COLO829 (cell line): ENCODE results near the gene TTC24.
A peak's percentile ranks its signal among the peaks of the same experiment; 100 is the strongest.
"Not testable (repeated sequence)": the region's sequence is repeated elsewhere in the genome, so short reads cannot be mapped to it uniquely, and the experiment has no call there.

ENCODE experiments used
- DNase-seq: peaks from one replicate; pipeline ENCODE4 v3.0.0; 2012; ENCODE audit warnings: low spot score

The TTC24 gene

DNA sequence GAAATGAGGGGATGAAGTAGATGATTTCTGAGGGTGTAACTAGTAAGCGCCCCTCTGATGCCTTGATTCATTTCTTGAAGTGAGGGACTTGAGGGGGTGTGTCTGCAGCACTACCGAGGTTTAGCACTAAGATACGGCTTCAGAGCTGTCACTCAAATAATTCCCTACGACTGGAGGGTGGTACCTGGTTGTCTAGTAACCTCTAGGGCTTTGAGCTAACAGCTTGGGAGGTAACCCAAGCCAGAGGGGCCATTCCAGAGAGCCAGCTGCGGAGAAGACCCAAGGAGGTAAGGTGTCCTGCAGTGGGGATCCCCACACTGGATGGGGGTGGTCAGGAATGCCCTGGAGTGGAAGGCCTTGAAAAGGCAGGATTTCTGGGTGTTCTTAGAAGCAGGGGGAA, at the start of gene TTC24:
TTC24 (plus strand) TSS at position 252 of the 400 bp plus-strand sequence. CDS start 1,642 bp downstream, outside the sequence.
- DNase-seq, result no peak

DNA sequence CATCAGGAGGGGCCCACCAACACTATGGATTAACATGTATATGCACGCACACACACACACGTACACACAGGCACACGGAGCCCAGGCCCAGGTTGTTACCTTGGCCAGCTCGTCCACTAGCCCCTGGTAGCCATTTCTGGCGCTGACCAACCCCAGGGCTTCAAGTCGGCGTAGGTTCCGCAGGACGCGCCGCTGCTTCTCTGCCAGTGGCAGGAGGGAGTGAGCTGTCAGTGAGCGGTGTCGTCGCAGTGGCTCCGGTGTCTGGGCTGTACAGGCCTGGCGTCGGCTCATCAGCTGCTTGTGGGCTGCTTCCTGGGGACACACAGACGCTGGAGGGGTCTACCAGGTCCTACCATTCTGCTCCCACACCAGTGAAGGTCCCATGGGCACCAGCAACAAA, 49.5 kb upstream of the TTC24 start:
- DNase-seq, result no peak

DNA sequence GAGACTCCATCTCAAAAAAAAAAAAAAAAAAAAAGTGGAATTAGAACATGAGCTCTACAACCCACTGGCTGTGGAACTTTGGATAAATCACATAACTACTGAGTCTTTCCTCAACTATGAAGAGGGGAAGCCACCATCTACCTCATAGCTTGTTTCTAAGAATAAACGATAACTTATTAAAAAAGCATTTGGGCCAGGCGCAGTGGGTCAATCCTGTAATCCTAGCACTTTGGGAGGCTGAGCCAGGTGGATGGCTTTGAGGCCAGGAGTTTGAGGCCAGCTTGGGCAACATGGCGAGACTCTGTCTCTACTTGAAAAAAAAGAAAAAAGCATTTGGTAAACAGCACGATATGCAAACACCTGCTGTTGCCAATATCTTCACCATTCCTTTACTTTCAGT, 47.1 kb upstream of the TTC24 start:
- DNase-seq, result no peak

DNA sequence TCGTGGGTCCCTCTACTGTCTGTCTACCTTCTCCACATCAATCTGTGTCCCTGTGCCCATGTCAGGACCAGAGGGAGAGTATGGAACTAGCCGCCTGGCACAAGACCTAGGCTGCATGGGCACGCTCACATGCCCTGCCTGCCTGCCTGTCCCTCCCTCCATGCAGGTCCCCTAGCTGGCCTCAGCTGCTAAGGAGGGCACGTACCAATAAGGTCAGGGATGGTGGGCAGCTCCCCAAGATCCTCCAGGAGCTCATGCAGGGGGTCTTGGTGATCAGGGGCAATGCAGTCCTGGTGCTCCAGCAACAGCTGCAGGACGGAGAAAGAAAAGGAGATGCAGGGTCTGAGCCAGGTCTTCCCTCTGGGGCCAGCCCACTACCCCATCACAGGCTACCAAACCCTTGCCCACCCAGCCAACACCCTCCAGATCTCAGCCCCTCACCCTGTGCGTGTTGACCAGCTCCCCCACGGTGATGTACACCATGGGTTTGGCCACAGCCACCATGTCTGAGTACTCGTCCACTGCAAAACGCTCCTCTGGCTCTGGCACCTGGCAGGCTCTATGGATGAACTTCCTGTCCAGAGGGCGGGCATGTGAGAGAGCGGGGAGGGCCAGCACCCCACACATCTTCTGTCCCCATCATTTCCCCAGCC, 45.8 kb upstream of the TTC24 start:
- no peak for DNase-seq

DNA sequence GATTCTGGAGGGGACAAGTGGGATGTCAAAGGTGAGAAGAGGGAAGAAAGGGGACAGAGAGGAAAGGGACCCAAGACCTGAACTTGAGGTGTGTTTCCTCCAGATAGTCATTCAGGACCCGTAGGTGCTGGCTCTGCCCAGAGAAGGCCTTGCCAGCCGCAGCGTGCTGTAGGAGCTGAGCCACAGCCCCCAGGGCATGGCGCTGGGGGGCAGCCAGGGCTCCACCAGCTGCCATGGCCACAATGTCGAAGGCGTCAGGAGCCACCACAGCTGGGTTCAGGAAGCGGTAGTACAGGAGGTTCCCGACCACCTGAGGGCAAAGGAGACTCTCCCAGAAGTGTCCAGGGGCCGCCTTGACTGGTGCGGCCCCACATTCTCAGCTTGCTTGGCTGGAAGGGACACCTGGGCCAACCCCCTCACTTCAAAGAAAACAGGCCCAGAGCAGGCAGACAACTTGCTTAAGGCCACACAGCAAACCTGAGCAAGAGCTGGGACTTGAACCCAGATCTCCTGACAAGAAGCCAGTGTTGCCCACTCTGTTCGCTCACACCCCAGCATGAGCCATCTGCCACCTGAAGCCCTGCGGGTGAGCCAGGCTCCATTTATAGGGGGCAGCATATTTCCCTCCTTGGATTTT, 45.0 kb upstream of the TTC24 start:
- no peak for DNase-seq

DNA sequence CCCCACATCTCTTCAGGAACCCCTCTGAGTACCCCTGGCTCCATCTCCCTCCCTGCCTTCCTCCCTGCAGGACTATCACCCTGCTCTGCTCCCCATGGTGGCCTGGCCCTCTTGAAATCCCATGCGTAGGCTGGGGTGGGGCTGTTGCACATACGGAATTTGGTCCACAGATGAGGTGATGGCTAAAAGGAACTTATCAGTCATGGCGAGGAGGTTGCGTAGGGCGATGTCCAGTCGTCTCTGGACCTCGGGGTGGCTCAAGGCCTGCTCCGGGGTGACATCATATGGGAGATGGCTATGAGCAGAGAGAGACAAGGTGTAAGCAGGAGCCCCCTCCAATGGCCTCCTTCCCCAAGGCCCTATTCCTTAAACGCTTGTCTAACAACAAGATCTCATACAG, 42.5 kb upstream of the TTC24 start:
- no peak for DNase-seq

DNA sequence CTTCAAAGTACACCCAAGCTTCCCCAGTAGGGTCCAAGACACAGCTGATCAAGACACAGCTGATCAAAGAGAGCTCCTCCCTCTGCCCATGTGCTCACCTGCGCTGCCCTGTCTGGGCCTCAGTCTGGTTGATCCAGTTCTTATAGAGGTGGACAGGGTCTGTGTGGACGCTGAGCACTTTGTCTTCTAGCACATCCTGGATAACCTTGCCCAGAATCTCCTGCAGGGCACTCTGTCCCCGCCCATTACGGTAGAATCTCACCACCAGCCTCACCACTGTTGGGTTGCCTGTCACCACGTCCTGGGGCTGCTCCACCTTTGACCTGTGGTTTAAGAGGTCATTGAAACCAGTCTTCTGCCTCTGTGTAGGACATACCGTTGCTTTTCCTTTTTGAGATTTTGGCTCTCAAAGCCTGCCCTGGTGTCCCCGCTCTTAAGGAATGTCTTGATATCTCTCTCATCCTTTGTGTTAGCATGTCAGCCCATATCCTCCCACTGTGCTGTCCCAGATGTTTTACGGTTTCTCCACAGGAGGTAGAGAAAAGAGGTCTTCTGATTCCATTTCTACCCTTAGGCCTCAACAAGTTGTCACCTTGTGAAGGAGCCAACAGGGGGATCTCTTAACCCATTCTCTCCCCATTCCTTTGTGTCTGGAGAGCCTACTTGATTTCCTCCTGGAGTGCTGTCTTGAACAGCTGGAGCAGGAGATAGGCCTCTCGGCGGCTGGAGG, 40.6 kb upstream of the TTC24 start:
- DNase-seq, result no peak

DNA sequence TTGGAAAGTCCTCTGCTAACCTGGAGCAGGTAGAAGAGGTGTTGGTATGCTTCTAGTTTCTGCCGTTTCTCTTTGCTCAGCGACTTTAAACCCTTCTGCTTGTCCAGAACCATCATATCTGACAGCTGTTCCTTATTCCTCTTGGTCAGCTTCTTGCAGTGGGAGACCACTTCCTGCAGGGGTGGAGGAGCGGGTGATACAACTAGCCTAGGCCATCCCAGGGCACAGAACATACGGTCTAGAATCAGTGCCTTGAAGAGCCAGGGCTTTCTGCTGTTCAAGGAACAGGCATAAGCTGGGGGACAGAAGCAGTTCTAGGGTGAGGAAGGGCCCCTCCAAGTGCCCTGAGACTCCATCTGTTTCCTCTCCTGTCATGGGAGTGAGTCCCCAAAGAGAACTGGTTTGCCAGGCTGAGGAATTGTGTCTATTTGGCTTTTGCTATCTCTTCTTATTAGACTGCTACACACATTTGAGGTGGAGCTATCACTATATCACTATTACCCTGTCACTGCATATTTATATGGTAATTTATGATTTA, 39.6 kb upstream of the TTC24 start:
- no peak for DNase-seq

DNA sequence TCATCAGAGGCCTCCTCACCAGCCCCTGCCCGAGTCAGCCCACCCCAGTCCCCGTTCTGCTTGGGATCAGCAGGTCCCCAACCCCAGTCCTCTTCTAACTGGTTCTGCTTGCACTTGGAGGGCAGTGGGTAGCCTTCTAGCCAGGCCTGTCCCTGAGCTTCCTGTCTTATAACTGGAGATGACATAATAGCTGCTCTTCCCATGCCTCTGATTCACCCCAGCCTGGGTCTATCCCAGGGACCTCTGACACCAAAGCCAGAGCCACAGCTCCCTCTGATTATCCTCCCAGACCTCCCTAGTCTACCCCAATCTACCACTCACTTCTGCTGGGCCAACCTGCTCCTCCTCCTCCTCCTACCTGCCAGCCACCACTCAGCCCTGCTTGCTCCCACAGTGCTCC, 38.6 kb upstream of the TTC24 start:
- DNase-seq, result no peak

DNA sequence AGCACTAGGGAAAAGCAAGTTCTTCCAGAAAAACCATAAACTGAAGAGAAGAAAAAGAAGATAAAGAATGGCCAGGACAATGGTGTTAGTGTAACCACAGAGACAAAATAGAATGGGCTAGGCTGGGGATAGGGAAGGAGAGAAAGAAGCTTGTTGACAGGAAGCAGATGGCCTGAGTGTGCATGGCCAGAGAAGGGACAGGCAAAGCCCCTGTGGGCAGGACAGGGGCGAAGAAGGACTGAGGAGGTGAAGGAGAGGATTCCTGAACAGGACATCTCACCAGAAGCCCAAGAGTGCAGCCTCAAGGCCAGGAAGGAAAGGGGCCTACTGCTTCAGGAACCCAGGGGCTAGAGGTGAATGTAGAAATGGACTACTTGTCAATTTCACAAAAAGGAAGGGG, 36.5 kb upstream of the TTC24 start:
- DNase-seq, result no peak

DNA sequence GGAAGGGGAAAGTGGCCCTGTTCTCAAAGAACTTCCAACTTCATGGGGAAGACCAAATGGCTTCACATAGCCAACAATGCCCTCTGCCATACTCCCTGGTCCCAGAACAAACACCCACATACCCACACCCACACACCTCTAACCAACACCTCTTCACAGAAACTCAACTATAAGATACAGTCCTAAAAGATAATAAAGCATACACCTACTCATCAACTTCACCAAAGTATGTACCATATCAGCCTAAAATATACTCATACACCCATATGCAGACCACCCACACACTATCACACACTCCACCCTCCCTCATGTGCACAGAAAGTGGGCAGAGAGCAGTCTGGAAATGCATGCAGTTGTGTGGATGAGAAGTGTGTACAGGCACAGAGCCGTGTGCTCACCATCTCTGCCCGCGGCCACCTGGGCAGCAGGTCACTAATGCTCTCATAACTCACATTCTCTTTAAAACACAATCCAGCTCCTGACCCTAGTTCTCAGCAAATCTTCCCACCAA, 34.9 kb upstream of the TTC24 start:
- DNase-seq, result no peak

DNA sequence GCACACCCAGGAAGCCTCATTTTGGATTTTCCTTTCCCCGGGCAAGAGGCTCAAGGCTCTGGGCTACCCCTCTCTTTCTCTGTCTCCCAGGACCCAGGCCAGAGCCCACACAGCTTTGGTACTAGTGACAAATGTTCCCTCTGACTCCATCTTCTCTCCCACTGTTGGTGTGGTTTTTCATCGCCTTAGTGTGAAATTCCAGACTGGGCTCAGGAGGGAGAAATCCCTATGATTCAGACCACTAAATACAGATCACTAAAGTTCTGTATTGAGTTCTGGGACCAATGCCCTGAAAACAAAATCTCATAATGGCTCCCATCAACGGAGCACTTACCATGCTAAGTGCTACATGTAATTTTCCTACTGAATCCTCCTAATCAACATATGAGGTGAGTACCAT, 33.3 kb upstream of the TTC24 start:
- no peak for DNase-seq

DNA sequence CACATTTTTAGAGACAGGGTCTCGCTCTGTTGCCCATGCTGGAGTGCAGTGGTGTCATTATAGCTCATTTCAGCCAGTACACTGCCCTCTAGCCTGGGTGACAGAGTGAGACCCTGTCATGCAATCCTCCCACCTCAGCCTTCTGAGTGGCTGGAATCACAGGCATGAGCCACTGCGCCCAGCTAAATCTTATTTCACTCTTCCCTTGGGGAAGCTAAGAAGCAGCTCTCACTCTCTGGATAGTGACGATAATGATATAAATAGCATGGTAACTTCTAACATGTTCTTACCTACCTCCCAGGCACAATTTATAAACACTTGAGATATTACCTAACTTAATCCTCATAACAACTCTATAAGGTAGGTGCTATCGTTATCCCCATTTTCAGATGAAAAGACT, 32.1 kb upstream of the TTC24 start:
- DNase-seq, result no peak

DNA sequence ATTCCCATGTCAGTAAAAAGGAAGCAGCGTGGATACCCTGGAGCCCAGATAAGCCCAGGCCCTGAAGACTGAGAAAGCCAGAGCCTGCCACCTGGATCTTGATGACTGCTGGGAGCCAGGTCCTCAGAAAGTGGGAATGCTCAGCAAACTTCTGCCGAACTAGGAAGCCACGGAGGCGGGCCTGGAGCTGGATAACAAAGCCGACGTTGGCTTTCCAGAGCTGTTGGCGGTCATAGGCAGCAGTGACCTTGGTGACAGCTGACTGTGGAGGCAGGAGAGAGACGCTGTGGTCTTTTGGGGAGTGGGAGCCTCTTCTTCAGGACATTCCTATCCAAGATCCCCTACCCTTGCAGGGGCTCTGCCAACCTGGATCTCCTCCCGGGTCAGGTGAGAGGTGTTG, 31.5 kb upstream of the TTC24 start:
- DNase-seq, result no peak

DNA sequence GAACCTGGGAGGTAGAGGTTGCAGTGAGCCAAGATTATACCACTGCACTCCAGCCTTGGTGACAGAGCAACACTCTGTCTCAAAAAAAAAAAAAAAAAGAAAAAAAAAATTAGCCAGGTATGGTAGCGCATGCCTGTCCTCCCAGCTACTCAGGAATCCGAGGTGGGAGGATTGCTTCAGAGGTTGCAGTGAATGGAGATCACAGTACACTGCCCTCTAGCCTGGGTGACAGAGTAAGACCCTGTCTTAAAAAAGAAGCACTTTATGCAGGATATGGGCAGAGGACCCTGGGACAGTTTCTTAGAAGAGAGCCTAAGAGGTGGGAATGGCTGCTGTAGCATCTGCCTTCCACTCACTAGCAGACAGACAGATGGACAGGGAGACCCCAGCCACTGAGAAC, 30.1 kb upstream of the TTC24 start:
- no peak for DNase-seq

DNA sequence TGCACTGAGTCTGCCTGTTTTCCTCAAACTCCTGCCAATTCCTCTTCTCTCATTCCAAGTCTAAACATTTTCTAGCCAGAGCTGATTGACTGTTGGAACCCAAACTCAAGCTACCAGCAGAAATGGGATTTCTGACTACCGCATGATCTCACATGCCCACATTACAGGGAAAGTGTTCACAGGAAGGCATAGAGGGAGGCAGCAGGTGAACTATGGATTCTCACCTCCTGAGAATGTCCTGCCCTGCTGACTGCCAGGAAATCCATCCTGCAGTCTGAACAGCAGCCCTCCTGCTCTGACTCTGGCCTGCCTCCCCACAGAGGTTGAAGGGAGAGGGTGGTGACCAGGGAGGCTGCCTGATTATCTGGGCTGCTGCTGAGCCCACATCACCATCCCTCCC, 29.7 kb upstream of the TTC24 start:
- no peak for DNase-seq

DNA sequence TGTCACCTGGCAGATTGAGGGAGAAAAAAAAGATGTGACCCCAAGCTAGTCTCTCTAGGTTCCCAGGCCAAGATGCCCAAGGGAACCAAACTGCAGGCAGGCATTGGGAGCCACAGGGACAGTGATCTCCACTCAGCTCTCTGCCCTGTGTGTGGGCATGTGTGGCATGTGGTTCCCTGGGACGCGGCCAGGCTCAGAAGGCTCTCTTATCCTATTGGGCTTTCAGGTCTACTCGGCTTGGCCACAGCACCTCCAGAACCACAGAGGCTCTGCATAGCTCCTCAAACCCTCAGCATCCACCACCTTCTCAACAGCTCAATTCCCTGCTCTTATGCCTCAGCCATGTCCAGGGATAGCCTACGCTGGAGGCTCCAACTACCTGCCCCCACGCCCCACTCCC, 29.2 kb upstream of the TTC24 start:
- no peak for DNase-seq

DNA sequence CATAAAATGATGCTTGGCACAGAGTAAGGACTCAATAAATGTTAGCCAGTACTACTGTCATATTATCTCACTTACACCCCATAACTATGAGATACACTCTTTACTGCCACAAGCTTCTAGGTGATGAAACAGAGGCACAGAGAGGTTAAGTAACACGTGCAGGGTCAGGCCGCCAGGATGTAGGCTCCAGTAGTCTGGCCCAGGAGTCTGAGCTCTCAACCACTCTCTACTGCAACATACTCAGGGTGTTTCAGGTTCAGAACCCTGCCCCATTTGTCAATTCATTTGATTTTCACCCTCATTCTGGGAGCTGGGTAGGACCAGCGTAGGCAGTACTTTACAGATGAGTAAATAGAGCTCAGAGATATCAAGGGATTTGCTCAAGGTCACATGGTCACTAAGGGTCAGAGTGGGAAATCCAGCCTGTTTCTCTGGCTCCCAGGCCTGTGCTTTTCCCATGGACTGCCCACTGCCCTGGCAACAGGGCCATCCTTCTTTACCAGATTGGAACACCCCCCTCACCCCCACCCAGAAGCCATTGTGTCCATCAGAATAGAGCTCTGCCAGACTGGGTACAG, 28.4 kb upstream of the TTC24 start:
- no peak for DNase-seq

DNA sequence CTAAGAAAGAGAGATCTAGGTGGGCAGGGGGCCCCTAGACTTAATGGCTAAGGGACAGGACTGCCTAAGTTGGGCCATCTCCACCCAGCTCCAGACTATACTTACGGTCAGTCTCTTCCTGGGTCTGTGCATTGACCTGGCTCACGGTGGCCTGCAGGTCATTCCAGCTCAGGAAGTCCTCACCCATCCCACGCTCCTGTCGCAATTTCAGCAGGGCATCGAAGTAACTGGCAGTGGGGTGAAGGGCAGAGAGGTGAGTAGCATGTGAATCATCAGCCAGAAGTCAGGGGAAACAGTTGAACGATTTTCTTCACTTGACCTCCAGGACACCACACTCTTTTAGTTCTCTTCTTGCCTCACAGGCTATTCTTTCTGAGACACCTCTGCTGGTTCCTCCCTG, 27.7 kb upstream of the TTC24 start:
- peak; percentile 81 for DNase-seq

DNA sequence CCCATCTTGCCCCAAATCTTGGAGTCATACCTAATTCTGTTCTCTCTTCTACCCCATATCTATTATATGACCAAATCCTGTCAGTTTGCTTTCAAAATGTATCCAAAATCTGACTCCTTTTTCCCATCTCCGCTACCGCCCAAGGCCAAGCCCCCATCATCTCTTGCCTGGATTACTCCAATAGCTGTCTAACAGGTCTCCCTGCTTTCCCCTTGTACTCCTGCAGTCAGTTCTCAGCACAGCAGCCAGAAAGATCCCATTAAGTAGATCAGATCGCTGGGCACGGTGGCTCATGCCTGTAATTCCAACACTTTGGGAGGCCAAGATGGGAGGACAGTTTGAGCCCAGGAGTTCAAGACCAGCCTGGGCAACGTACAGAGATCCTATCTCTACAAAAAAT, 27.0 kb upstream of the TTC24 start:
- DNase-seq, result no peak

DNA sequence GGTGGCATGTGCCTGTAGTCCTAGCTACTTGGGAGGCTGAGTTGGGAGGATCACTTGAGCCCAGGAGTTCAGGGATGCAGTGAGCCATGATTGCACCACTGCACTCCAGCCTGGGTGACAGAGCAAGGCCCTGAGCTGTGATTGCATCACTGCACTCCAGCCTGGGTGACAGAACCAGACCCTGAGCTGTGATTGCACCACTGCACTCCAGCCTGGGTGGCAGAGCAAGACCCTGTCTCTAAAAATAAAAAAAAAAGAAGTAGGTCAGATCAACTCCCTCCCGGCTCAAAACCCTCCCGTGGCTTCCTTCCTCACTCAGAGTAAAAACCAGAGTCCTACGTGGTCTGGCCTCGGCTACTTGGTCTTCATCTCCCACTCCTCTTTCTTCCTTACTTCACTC, 26.6 kb upstream of the TTC24 start:
- not testable (repeated sequence) for DNase-seq

DNA sequence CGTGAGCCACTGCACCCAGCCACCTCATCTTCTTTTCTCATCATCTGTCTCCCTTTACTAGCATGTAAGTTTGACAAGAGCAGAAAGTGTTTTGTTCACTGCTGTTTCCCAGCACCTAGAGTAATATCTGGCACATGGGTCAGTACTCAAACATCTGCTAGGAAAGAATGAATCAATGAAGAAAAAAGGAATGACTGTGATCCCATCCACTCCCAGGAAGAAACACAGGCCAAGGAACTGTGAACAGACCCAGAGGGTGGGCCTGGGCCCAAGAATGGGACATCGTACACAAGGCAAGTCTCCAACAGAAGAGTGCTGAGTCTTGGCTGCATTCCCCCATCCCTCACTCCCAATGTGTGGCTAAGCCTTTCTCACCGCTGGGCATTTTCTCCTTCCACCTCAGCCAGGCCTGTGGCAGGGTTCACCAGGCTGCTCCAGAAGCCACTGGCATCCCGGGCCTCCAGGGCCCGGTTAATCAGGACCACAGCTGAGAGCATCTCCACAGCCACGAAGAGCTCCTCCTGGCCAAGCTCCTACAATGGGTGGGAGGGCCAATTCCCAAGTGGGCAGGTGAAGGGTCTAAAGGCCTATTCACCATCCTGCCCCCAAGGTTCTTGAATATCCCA, 25.6 kb upstream of the TTC24 start:
- DNase-seq, result no peak
